ENCODE results near the gene IMMP2L.

DNA sequence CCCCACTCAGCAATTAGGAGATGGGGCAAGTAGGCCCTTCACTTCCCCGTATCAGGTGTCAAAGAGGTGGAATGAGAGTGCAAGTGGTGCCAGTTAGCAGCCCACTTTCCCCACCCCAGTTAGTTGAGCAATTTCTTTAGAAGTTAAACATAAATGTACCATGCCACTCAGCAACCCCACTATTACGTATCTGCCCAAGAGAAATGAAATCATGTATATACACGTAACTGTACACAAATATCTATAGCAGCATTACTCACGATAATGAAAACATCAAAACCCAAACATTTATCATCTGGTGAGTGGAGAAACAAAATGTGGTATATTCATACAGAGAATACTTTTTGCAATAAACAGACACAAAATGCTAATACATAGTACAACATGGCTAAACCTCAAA lies 50.4 kb downstream of the IMMP2L start:
- TF ChIP-seq MXI1 (IDR thresholded peaks at IDR 0.05; ENCODE audit: low read depth, low read length) (no peak), EP300 (IDR thresholded peaks at IDR 0.05; ENCODE audit: borderline replicate concordance in 1 of 2, low read depth in 1 of 2, low read length in 1 of 2) (no peak), FOSL2 (IDR thresholded peaks at IDR 0.05; ENCODE audit: borderline replicate concordance, low read depth) (no peak), RCOR1 (IDR thresholded peaks at IDR 0.05; ENCODE audit: low read length) (no peak), USF2 (IDR thresholded peaks at IDR 0.05; ENCODE audit: borderline replicate concordance, low read depth, low read length) (no peak), POLR2AphosphoS5 (IDR thresholded peaks at IDR 0.05; ENCODE audit: low read depth, low read length) (no peak)
- TF ChIP-seq, protein P1, sequence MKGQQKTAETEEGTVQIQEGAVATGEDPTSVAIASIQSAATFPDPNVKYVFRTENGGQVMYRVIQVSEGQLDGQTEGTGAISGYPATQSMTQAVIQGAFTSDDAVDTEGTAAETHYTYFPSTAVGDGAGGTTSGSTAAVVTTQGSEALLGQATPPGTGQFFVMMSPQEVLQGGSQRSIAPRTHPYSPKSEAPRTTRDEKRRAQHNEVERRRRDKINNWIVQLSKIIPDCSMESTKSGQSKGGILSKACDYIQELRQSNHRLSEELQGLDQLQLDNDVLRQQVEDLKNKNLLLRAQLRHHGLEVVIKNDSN (IDR thresholded peaks at IDR 0.05; ENCODE audit: borderline replicate concordance, low read depth), result no peak
- TF ChIP-seq, protein P2, sequence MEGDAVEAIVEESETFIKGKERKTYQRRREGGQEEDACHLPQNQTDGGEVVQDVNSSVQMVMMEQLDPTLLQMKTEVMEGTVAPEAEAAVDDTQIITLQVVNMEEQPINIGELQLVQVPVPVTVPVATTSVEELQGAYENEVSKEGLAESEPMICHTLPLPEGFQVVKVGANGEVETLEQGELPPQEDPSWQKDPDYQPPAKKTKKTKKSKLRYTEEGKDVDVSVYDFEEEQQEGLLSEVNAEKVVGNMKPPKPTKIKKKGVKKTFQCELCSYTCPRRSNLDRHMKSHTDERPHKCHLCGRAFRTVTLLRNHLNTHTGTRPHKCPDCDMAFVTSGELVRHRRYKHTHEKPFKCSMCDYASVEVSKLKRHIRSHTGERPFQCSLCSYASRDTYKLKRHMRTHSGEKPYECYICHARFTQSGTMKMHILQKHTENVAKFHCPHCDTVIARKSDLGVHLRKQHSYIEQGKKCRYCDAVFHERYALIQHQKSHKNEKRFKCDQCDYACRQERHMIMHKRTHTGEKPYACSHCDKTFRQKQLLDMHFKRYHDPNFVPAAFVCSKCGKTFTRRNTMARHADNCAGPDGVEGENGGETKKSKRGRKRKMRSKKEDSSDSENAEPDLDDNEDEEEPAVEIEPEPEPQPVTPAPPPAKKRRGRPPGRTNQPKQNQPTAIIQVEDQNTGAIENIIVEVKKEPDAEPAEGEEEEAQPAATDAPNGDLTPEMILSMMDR (IDR thresholded peaks at IDR 0.05), result no peak

All from SK-N-SH (cell line).